Neural progenitor cell (in vitro differentiated cells): ENCODE measurements around the gene ADAMTS15.

ENCODE experiments used
- CTCF ChIP-seq: fragments of 200-600 bp; sonication (generic); IDR thresholded peaks from 2 replicates; pipeline ENCODE4 v1.5.1; 2017; ENCODE audit warnings: antibody characterized with exemption, mild to moderate bottlenecking
- EZH2 ChIP-seq: fragments of 200-600 bp; sonication (generic); IDR thresholded peaks from 2 replicates; pipeline ENCODE4 v1.6.1; 2017; ENCODE audit warnings: antibody characterized with exemption, mild to moderate bottlenecking, moderate library complexity
- EZH2phosphoT487 ChIP-seq: fragments of 200-600 bp; sonication (generic); IDR thresholded peaks from 2 replicates; pipeline ENCODE4 v1.6.1; 2017; ENCODE audit warnings: antibody characterized with exemption

GRCh38 chr11:130408901-130409300 is 39.5 kb upstream of the ADAMTS15 start:
- TF ChIP-seq CTCF, result no peak
- no peak for TF ChIP-seq EZH2phosphoT487
- no peak for TF ChIP-seq EZH2
